ENCODE results near the gene HSD17B3.

- TF ChIP-seq CTCF (IDR thresholded peaks at IDR 0.05) (no peak), POLR2A (IDR thresholded peaks at IDR 0.05) (no peak)
These were observed 2.2 kb downstream of the HSD17B3 start for GRCh38 chr9:96299823-96300222.

All from uterus (tissue), 2 donors.